HG02588 (cell line): ENCODE measurements around the gene PEF1.
A peak's percentile ranks its signal among the peaks of the same experiment; 100 is the strongest.

Experiments used
- ATAC-seq: cut with Tn5 transposase; IDR thresholded peaks from one replicate; pipeline ENCODE4 v1.9.1; 2021; ENCODE audit warnings: mild to moderate bottlenecking, moderate library complexity; ENCODE audit not compliant: unreplicated experiment

PEF1 gene

GRCh38 chr1:31644560-31645273 lies at the start of gene PEF1:
PEF1 (minus strand) TSS chr1:31644876; CDS start chr1:31644864, 12 bp downstream.
- peak; percentile 88 for ATAC-seq

- ATAC-seq = no peak
Measured at GRCh38 chr1:31693231-31693630, 48.6 kb upstream of the PEF1 start.

GRCh38 chr1:31691951-31692350 lies 47.3 kb upstream of the PEF1 start:
- ATAC-seq = no peak

- no peak for ATAC-seq
Measured at GRCh38 chr1:31691446-31691845, 46.8 kb upstream of the PEF1 start.

GRCh38 chr1:31690921-31691320 lies 46.2 kb upstream of the PEF1 start:
- no peak for ATAC-seq

- ATAC-seq = no peak
Measured at GRCh38 chr1:31689854-31690253, 45.2 kb upstream of the PEF1 start.

- ATAC-seq = no peak
Measured at GRCh38 chr1:31689379-31689778, 44.7 kb upstream of the PEF1 start.

GRCh38 chr1:31688233-31688918 lies 43.7 kb upstream of the PEF1 start:
- ATAC-seq = no peak

GRCh38 chr1:31687601-31688000 lies 42.9 kb upstream of the PEF1 start:
- ATAC-seq = no peak

GRCh38 chr1:31685795-31686194 lies 41.1 kb upstream of the PEF1 start:
- ATAC-seq = no peak

- ATAC-seq = no peak
Measured at GRCh38 chr1:31683997-31684396, 39.3 kb upstream of the PEF1 start.

GRCh38 chr1:31681415-31681814 lies 36.7 kb upstream of the PEF1 start:
- ATAC-seq = no peak

GRCh38 chr1:31679676-31680230 lies 35.1 kb upstream of the PEF1 start:
- ATAC-seq = no peak

GRCh38 chr1:31679091-31679490 lies 34.4 kb upstream of the PEF1 start:
- ATAC-seq = no peak

- ATAC-seq = no peak
Measured at GRCh38 chr1:31678681-31679080, 34.0 kb upstream of the PEF1 start.

- ATAC-seq = no peak
Measured at GRCh38 chr1:31677949-31678348, 33.3 kb upstream of the PEF1 start.

GRCh38 chr1:31677401-31677800 lies 32.7 kb upstream of the PEF1 start:
- ATAC-seq = no peak

GRCh38 chr1:31675756-31676155 lies 31.1 kb upstream of the PEF1 start:
- ATAC-seq = no peak

- no peak for ATAC-seq
Measured at GRCh38 chr1:31675161-31675560, 30.5 kb upstream of the PEF1 start.

- ATAC-seq = no peak
Measured at GRCh38 chr1:31674626-31675025, 29.9 kb upstream of the PEF1 start.

- ATAC-seq = no peak
Measured at GRCh38 chr1:31673433-31673832, 28.8 kb upstream of the PEF1 start.

- no peak for ATAC-seq
Measured at GRCh38 chr1:31672986-31673385, 28.3 kb upstream of the PEF1 start.
